Umbilical cord (tissue), 2 donors: ENCODE measurements around the gene C15orf39. TPM values are rescaled to one million over a fixed set of nuclear protein-coding genes. Genes with fewer than 3 reads are reported as not detected.
"Not testable (repeated sequence)": the region's sequence is repeated elsewhere in the genome, so short reads cannot be mapped to it uniquely, and the experiment has no call there.

ENCODE experiments used
- DNase-seq: peaks from one replicate; pipeline ENCODE4 v3.0.0-alpha.2; 2015; ENCODE audit warnings: low spot score
- total RNA-seq: library from RNA; depleted of rRNA; stranded (reverse); fragments of >200 nt; gene quantifications from one replicate; pipeline ENCODE4 v1.2.3, GENCODE V29; 2014; ENCODE audit warnings: low replicate concordance; ENCODE audit not compliant: insufficient read depth

Gene C15orf39
- total RNA-seq, 1 donor from 2014 or later, result 3.6 TPM

- DNase-seq, result no peak
These were observed 29.1 kb downstream of the C15orf39 start for GRCh38 chr15:75230551-75231371.

GRCh38 chr15:75231836-75232235 is 30.2 kb downstream of the C15orf39 start:
- no peak for DNase-seq

GRCh38 chr15:75232252-75232813 is 30.7 kb downstream of the C15orf39 start:
- no peak for DNase-seq

GRCh38 chr15:75232826-75233503 is 31.3 kb downstream of the C15orf39 start:
- no peak for DNase-seq

- no peak for DNase-seq
These were observed 32.0 kb downstream of the C15orf39 start for GRCh38 chr15:75233504-75234190.

GRCh38 chr15:75234191-75234810 is 32.6 kb downstream of the C15orf39 start:
- no peak for DNase-seq

GRCh38 chr15:75235051-75235673 is 33.5 kb downstream of the C15orf39 start:
- no peak for DNase-seq

GRCh38 chr15:75235760-75236729 is 34.4 kb downstream of the C15orf39 start:
- DNase-seq, result no peak

- no peak for DNase-seq
These were observed 35.8 kb downstream of the C15orf39 start for GRCh38 chr15:75237316-75237982.

GRCh38 chr15:75238150-75238549 is 36.5 kb downstream of the C15orf39 start:
- DNase-seq, result no peak

- not testable (repeated sequence) for DNase-seq
These were observed 44.1 kb downstream of the C15orf39 start for GRCh38 chr15:75245741-75246140.

GRCh38 chr15:75248991-75249390 is 47.3 kb downstream of the C15orf39 start:
- not testable (repeated sequence) for DNase-seq

- DNase-seq, result no peak
These were observed 48.0 kb downstream of the C15orf39 start for GRCh38 chr15:75249726-75250125.

GRCh38 chr15:75251343-75251742 is 49.7 kb downstream of the C15orf39 start:
- DNase-seq, result not testable (repeated sequence)

- DNase-seq, result not testable (repeated sequence)
These were observed 50.6 kb downstream of the C15orf39 start for GRCh38 chr15:75252285-75252684.

- not testable (repeated sequence) for DNase-seq
These were observed 56.4 kb downstream of the C15orf39 start, which contains the start of gene GOLGA6C for GRCh38 chr15:75258034-75258433. GOLGA6C (plus strand) TSS chr15:75258334; CDS start chr15:75258599, 265 bp downstream.

- DNase-seq, result not testable (repeated sequence)
These were observed 57.1 kb downstream of the C15orf39 start for GRCh38 chr15:75258620-75259343.

- DNase-seq, result not testable (repeated sequence)
These were observed 58.2 kb downstream of the C15orf39 start for GRCh38 chr15:75259873-75260272.
